Lower leg skin (tissue), 4 donors: ENCODE measurements around the gene CNIH3. TPM values are rescaled to one million over a fixed set of nuclear protein-coding genes. Genes with fewer than 3 reads are reported as not detected.
"Not testable (repeated sequence)": the region's sequence is repeated elsewhere in the genome, so short reads cannot be mapped to it uniquely, and the experiment has no call there.

Source experiments
- DNase-seq, 2 donors: peaks; one replicate each; pipeline ENCODE4 v3.0.0-alpha.2; 2019; ENCODE audit warnings: low spot score in 2 of 2
- H3K4me3 ChIP-seq: fragments of 200-600 bp; sonication (generic); 2 replicates; pipeline ENCODE4 v1.5.1; 2017; ENCODE audit warnings: mild to moderate bottlenecking, low read depth; ENCODE audit not compliant: poor library complexity, severe bottlenecking
- POLR2A ChIP-seq, 2 donors: fragments of 450-650 bp; IDR thresholded peaks; one replicate each; pipeline ENCODE4 v1.6.1; 2016 to 2017; ENCODE audit warnings: antibody characterized with exemption in 2 of 2, mild to moderate bottlenecking in 1 of 2, moderate library complexity in 1 of 2
- WGBS, 2 donors: methylation state at CpG; one replicate each; pipeline ENCODE4 v1.1.5; 2018; 5-methylcytosine and 5-hydroxymethylcytosine counted together
- intact Hi-C: fragments of 100-400 bp; cut with DNase I; formaldehyde crosslinking; loops from one replicate; pipeline ENCODE4 v1.15.0; 2023; ENCODE audit warnings: low total_unique reads
- total RNA-seq, 4 donors: library from RNA; depleted of rRNA; stranded (reverse); fragments of >200 nt; gene quantifications; one replicate each; pipeline ENCODE4 v1.1.0, GENCODE V29; 2016
- TF ChIP-seq, protein P1 (sequence below), 3 donors: fragments of 450-650 bp; IDR thresholded peaks; one replicate each; pipeline ENCODE4 v1.5.1; 2016; ENCODE audit warnings: antibody characterized with exemption in 3 of 3, mild to moderate bottlenecking in 3 of 3, moderate library complexity in 2 of 3

The CNIH3 gene
- total RNA-seq, 4 donors from 2014 or later: 1.4 to 5.1 (median 2.3) TPM

DNA sequence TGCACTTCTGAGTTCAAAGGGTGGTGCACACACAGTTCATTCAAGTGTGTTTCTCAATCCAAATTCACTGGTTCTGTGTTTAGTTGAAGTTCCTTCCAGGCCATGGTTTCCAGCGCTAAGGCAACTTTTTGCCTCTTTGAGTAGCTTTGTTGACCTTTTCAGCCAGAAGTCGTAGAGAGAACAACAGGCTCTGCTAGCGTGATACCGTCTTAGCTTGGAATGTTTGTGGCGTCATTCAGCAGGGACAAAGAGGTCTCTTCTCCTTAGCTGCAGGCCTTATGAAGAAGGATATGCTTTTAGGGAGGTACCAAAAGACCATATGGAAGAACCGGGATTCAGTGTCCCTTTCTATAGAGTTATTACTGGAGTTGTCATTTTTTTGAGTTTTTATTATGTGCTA, 65.7 kb downstream of the CNIH3 start:
- TF ChIP-seq, protein P1, sequence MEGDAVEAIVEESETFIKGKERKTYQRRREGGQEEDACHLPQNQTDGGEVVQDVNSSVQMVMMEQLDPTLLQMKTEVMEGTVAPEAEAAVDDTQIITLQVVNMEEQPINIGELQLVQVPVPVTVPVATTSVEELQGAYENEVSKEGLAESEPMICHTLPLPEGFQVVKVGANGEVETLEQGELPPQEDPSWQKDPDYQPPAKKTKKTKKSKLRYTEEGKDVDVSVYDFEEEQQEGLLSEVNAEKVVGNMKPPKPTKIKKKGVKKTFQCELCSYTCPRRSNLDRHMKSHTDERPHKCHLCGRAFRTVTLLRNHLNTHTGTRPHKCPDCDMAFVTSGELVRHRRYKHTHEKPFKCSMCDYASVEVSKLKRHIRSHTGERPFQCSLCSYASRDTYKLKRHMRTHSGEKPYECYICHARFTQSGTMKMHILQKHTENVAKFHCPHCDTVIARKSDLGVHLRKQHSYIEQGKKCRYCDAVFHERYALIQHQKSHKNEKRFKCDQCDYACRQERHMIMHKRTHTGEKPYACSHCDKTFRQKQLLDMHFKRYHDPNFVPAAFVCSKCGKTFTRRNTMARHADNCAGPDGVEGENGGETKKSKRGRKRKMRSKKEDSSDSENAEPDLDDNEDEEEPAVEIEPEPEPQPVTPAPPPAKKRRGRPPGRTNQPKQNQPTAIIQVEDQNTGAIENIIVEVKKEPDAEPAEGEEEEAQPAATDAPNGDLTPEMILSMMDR (IDR thresholded peaks at IDR 0.05): no peak
- TF ChIP-seq POLR2A (IDR thresholded peaks at IDR 0.05): no peak
- H3K4me3 ChIP-seq: no peak overlapping the region
- WGBS, 2 donors: 95% methylated on average over 6 of the region's 6 CpGs
- peak in 1 of 2 donors; percentile 4 for DNase-seq
- intact Hi-C loops: no loop called here

DNA sequence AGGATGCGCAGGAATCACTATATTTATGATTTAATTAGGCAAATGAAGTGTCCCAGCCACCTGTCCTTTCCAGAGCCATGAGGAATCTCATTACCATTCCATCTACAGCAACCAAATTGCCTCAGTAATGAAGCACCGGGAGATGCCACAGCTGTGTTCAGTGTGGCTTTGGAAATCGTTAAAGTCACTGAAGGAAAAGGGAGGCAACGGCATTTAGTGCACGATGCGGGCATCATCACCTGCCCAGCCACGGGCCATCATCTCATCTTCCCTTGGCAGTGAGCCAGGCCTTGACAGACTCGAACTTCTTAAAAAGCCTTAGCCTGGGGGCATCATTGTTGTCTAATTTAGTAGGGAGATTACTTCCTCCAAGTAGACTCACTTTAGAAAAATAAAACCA, 67.8 kb downstream of the CNIH3 start:
- no peak for TF ChIP-seq POLR2A (IDR thresholded peaks at IDR 0.05)
- TF ChIP-seq, protein P1 (IDR thresholded peaks at IDR 0.05): no peak
- DNase-seq: no peak
- WGBS, 2 donors: 52 to 59% methylated on average over 8 of the region's 8 CpGs
- intact Hi-C loops: no loop called here
- H3K4me3 ChIP-seq: no peak overlapping the region

DNA sequence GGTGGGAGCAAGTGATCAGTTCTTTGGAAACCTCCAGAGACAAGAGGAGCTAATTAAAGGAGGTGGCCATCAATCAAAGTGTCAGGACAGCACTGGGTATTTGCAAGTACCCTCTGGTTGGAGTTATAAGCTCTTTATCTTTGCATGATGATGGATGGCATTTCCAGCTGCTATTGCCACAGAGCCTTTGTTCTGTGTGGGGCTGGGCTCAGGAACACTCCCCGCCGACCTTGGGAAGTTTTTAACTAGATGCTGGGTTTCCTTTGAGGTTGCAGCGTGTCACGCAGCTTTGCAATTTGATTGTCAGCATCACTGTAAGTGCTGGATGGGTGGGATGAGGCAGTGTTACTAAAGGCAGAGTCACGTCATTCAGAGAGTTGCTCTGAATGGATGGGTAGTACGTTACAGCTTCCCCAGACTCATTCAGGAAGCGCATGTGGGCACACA, 68.9 kb downstream of the CNIH3 start:
- intact Hi-C loops: no loop called here
- no peak for DNase-seq
- TF ChIP-seq, protein P1 (IDR thresholded peaks at IDR 0.05): no peak
- TF ChIP-seq POLR2A (IDR thresholded peaks at IDR 0.05): no peak
- H3K4me3 ChIP-seq: no peak overlapping the region
- WGBS, 2 donors: 60 to 66% methylated on average over 7 of the region's 7 CpGs

DNA sequence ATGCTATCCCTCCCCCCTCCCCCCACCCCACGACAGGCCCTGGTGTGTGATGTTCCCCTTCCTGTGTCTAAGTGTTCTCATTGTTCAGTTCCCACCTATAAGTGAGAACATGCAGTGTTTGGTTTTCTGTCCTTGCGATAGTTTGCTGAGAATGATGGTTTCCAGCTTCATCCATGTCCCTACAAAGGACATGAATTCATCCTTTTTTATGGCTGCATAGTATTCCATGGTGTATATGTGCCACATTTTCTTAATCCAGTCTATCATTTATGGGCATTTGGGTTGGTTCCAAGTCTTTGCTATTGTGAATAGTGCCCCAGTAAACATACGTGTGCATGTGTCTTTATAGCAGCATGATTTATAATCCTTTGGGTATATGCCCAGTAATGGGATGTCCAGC, 70.0 kb downstream of the CNIH3 start:
- H3K4me3 ChIP-seq, intact Hi-C loops, DNase-seq: not testable (repeated sequence)
- 74 to 86% methylated on average over 3 of the region's 3 CpGs for WGBS, 2 donors

DNA sequence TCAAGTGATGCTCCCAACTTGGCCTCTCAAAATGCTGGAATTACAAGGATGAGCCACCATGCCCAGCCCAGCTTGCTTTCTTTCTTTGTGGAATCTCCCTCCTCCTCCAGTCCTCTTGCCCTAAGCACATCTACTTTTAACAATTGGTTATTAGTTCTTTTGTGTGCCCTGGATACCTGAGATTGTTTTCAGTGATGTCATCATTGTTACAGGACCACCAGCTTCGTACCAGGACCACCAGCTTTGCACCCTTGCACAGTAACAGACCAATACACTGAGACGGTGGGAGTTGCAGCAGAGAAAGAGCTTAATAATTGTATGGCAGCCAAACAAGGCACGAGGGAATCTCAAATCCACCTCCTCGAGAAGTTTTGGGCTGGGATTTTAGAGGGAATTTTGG, 71.3 kb downstream of the CNIH3 start:
- DNase-seq: no peak
- TF ChIP-seq, protein P1 (IDR thresholded peaks at IDR 0.05): no peak
- no peak for TF ChIP-seq POLR2A (IDR thresholded peaks at IDR 0.05)
- intact Hi-C loops: no loop called here
- H3K4me3 ChIP-seq: no peak overlapping the region
- WGBS, 2 donors: 73 to 84% methylated on average over 4 of the region's 4 CpGs

DNA sequence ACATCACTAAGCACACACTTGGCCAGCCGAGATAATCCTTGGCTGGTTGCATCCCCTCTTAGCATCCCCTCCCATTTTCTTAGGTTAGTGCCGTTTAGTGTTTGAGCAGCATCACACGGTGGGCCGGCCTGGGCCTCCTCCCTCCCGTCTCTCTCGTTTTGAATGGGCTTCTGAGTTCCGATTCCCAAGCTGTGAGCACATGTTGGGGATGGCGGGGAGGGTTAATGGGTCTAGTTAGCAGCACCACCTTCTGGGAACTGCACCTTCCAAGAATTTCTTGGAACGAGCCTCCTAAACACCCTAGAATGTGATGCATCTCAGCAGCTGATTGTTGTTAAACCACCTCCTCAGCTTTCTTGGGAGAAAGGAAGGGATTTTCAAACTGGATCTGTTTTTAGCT, 73.3 kb downstream of the CNIH3 start:
- TF ChIP-seq POLR2A (IDR thresholded peaks at IDR 0.05): no peak
- TF ChIP-seq, protein P1 (IDR thresholded peaks at IDR 0.05): no peak
- intact Hi-C loops: no loop called here
- 58 to 73% methylated on average over 9 of the region's 9 CpGs for WGBS, 2 donors
- no peak overlapping the region for H3K4me3 ChIP-seq
- DNase-seq: no peak
